ENCODE results near the gene BICD2.

BICD2 gene

DNA sequence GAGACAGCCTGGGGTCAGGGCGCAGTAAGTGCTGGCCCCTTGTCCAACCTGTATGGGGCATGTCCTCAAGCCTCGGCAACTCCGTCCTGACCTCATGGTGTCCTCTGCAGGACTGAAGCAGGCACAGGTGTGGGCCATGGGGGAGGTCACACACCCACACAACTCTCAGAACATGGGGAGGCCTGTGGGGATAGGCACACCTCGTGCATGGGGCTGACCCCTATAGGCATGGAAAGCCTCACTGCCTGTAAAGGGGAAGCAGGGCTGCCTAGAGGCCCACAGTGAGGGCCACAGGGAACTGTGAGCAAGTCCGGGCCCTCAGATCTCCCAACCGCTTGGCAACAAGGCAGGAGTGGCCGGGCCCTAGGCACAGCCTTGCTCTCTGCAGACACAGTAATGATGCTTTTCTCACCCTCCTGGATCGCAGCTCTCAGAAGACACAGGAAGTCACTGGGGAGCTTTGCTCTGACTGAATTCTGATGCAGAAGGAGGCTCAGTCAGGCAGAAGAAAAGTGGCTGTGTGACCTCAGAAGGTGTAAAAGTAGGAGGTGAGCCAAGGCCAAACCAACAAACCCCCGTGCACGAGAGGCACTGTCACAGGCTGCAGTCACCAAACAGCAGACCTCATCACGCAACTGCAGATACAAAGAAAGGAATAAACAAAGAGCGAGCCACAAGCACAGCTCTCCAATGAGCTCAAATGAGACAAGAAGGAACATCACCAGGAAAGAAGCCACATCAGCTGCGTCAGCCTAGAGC lies 100.1 kb downstream of the BICD2 start:
- DNase-seq, result no peak

DNA sequence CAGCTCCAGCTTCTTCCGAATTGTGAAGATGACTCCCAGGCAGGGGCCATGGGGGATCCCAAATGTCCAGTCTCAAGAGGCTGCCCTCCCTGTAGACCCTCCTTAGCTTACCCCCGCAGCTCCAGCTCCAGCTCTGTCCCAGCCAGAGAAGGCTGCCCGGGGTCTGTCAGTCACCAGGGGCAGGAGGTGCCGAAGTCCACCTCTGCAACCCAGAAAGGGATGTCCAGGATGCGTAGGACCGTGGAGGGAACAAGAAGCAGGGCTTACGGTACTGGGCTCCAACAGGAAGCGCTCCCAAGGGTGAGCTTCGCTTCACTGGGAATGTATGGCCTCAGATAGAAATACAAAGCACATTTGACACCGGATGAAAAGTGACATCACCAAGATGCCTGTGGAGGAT lies 100.7 kb downstream of the BICD2 start:
- DNase-seq, result no peak

DNA sequence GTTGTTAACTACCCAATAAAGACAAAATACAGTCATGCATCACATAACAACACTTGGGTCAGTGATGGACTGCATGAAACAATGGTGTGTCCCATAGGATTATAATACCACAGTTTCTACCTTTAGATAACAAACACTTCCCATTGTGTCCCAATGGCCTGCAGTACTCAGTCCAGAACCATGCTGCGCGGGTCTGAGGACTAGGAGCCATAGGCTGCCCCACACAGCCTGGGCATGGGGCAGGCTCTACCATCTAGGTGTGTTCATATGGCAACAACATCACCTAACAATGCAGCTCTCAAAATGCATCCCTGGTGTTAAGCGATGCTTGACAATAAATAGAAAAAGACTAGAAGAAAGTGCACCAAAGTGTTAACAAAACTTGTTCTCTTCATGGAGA lies 101.5 kb downstream of the BICD2 start:
- no peak for DNase-seq

- no peak for DNase-seq
These were observed 102.9 kb downstream of the BICD2 start for GRCh38 chr9:92661743-92662142.

Data from NCI-H1436 treated with DMSO at 0.1 percent for 48 hours (cell line).